Measurements from ENCODE around the gene SULF2.

- TF ChIP-seq CTCF (IDR thresholded peaks at IDR 0.05; ENCODE audit: poor library complexity) (no peak), EZH2 (IDR thresholded peaks at IDR 0.05; ENCODE audit: borderline replicate concordance) (no peak), EZH2phosphoT487 (IDR thresholded peaks at IDR 0.05; ENCODE audit: low read depth, severe bottlenecking, unreplicated experiment) (no peak)
Measured at GRCh38 chr20:47810116-47810677, 24.9 kb upstream of the SULF2 start.

Data from hepatocyte (in vitro differentiated cells).